HG02798 (cell line): ENCODE data around the gene FITM1.

Source experiments
- ATAC-seq: cut with Tn5 transposase; IDR thresholded peaks from one replicate; pipeline ENCODE4 v1.9.1; 2021; ENCODE audit warnings: mild to moderate bottlenecking; ENCODE audit not compliant: unreplicated experiment, poor library complexity

FITM1 gene

GRCh38 chr14:24179294-24179960 lies 49.0 kb downstream of the FITM1 start:
- no peak for ATAC-seq

DNA sequence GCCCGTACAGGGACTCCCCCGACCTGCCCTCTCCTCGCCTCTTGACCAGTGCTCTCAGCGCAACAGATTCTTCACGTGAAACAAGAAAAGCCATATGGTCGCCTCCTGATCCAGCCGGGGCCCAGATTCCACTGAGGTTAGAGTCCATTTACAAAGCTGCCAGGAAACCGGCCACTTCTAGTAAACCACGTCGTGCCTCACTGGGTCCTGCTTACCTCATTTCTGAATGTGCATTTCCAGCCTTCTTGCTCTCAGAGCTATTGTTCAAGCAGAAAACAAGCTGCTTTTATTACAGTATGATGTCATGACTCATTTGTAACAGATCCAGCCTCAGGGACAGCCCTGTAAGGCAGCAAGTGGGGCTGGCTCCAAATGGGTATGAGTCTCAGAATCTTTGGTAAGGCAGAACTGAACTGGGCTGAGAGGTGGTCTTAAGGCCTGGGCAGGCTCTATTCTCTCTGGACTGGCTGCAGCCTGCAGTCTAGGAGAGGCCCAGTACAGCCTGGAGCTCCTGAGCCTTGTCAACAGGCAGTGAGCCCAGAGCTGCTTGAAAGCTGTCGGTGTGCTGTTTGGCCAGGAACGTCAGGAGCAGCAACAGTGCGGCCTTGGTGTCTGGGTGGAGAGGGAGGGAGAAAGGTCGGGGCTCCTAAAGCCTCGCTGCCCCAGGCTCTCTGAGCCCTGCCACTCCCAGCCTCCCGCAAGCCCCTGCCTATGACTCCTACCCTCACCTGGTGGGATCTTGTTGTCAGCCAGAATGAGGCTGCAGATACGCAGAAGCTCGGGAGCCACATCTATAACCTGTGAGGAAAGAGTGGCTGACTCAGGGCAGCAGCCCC lies 49.7 kb downstream of the FITM1 start:
- ATAC-seq: no peak

DNA sequence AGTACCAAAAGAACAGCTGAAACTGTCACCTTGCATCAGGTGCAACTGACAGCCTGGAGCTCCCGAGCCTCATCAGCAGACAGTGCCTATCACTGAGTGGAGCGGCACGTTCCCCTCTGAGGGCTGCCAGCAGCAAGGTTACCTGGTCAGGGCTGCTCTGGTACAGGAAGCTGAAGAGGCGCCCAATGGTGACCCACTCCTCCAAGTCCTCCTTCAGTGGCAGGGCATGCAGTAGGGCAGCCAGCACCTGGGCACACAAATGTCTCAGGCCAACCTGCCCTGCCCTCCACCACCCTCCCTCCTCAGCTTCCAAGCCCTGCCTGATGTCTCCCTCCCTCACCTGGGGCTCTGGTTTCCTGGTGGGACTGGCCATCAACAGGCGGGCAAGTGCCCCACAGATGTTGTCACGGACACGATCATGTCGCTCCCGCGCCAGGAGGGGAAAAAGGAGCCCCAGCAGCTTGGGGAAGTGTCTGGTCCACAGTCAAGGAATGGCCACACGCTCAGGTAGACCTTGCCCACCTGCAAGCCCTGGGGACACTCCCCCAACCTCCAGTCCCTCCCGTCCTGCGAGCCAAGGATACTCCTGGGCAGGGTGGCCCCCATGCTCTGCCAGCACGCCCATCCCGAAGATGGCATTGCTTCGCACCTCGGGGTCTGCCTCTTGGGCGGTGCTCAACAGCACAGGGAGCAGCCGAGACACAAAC lies 51.1 kb downstream of the FITM1 start:
- no peak for ATAC-seq
